KMS-11 (cell line): ENCODE data around the gene ANO9.

Source experiments
- H2AFZ ChIP-seq: fragments of 200-600 bp; sonication (generic); 2 replicates; pipeline ENCODE4 v1.6.1; 2016; ENCODE audit warnings: antibody characterized with exemption, mixed run types, low read depth
- H3K27ac ChIP-seq: fragments of 200-600 bp; sonication (generic); 2 replicates; pipeline ENCODE4 v1.6.1; 2016; ENCODE audit warnings: mild to moderate bottlenecking, mixed run types
- H3K27me3 ChIP-seq: fragments of 200-600 bp; sonication (generic); 2 replicates; pipeline ENCODE4 v1.6.1; 2017; ENCODE audit warnings: mild to moderate bottlenecking, low read depth, mixed run types, moderate library complexity; ENCODE audit not compliant: insufficient read depth
- H3K36me3 ChIP-seq: fragments of 200-600 bp; sonication (generic); 2 replicates; pipeline ENCODE4 v1.6.1; 2017; ENCODE audit warnings: mild to moderate bottlenecking, mixed run types; ENCODE audit not compliant: insufficient read depth
- H3K4me1 ChIP-seq: fragments of 200-600 bp; sonication (generic); 2 replicates; pipeline ENCODE4 v1.6.1; 2016; ENCODE audit warnings: mild to moderate bottlenecking, low read depth, mixed run types; ENCODE audit not compliant: poor library complexity, severe bottlenecking
- H3K4me2 ChIP-seq: fragments of 200-600 bp; sonication (generic); 2 replicates; pipeline ENCODE4 v1.7.0; 2016; ENCODE audit warnings: mild to moderate bottlenecking, mixed run types
- H3K4me3 ChIP-seq: fragments of 200-600 bp; sonication (generic); IDR thresholded peaks from 2 replicates; pipeline ENCODE4 v1.6.1; 2017; ENCODE audit warnings: low read depth, low read length, mixed read lengths; ENCODE audit not compliant: insufficient read depth
- H3K79me2 ChIP-seq: fragments of 200-600 bp; sonication (generic); 2 replicates; pipeline ENCODE4 v1.6.1; 2016; ENCODE audit warnings: low read depth, mixed run types; ENCODE audit not compliant: insufficient read depth
- H3K9ac ChIP-seq: fragments of 200-600 bp; sonication (generic); 2 replicates; pipeline ENCODE4 v1.6.1; 2016; ENCODE audit warnings: mild to moderate bottlenecking, mixed run types
- H4K20me1 ChIP-seq: fragments of 200-600 bp; sonication (generic); 2 replicates; pipeline ENCODE4 v1.6.1; 2016; ENCODE audit warnings: mild to moderate bottlenecking, mixed run types; ENCODE audit not compliant: insufficient read depth
- TF ChIP-seq, protein P1 (sequence below): fragments of 200-600 bp; sonication (generic); conservative IDR thresholded peaks from 2 replicates; pipeline ENCODE4 v1.6.1; 2017; ENCODE audit warnings: low read depth, mild to moderate bottlenecking, antibody characterized with exemption, low read length, moderate library complexity, mixed read lengths

ANO9 gene

GRCh38 chr11:377174-377865 is 64.5 kb downstream of the ANO9 start:
- Histone ChIP-seq H3K27ac (no peak overlapping the region), H3K4me3 (no peak overlapping the region), H3K79me2 (no peaks in the 10 kb centered on the region), H3K4me1 (no peaks in the 10 kb centered on the region), H3K4me2 (no peak overlapping the region), H4K20me1 (no peaks in the 10 kb centered on the region), H3K9ac (no peak overlapping the region), H2AFZ (no peak overlapping the region), H3K27me3 (peaks cover 26% of the 10 kb centered on the region), H3K36me3 (no peaks in the 10 kb centered on the region)
- TF ChIP-seq, protein P1, sequence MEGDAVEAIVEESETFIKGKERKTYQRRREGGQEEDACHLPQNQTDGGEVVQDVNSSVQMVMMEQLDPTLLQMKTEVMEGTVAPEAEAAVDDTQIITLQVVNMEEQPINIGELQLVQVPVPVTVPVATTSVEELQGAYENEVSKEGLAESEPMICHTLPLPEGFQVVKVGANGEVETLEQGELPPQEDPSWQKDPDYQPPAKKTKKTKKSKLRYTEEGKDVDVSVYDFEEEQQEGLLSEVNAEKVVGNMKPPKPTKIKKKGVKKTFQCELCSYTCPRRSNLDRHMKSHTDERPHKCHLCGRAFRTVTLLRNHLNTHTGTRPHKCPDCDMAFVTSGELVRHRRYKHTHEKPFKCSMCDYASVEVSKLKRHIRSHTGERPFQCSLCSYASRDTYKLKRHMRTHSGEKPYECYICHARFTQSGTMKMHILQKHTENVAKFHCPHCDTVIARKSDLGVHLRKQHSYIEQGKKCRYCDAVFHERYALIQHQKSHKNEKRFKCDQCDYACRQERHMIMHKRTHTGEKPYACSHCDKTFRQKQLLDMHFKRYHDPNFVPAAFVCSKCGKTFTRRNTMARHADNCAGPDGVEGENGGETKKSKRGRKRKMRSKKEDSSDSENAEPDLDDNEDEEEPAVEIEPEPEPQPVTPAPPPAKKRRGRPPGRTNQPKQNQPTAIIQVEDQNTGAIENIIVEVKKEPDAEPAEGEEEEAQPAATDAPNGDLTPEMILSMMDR = no peak

GRCh38 chr11:376531-377173 is 65.2 kb downstream of the ANO9 start:
- Histone ChIP-seq H3K27ac (no peak overlapping the region), H3K4me1 (no peaks in the 10 kb centered on the region), H3K27me3 (peaks cover 27% of the 10 kb centered on the region; the same call in 1 of the 2 replicates), H3K4me3 (no peak overlapping the region), H3K4me2 (no peak overlapping the region), H3K79me2 (no peaks in the 10 kb centered on the region), H2AFZ (no peak overlapping the region), H3K36me3 (no peaks in the 10 kb centered on the region), H4K20me1 (no peaks in the 10 kb centered on the region), H3K9ac (no peak overlapping the region)
- TF ChIP-seq, protein P1 = no peak

DNA sequence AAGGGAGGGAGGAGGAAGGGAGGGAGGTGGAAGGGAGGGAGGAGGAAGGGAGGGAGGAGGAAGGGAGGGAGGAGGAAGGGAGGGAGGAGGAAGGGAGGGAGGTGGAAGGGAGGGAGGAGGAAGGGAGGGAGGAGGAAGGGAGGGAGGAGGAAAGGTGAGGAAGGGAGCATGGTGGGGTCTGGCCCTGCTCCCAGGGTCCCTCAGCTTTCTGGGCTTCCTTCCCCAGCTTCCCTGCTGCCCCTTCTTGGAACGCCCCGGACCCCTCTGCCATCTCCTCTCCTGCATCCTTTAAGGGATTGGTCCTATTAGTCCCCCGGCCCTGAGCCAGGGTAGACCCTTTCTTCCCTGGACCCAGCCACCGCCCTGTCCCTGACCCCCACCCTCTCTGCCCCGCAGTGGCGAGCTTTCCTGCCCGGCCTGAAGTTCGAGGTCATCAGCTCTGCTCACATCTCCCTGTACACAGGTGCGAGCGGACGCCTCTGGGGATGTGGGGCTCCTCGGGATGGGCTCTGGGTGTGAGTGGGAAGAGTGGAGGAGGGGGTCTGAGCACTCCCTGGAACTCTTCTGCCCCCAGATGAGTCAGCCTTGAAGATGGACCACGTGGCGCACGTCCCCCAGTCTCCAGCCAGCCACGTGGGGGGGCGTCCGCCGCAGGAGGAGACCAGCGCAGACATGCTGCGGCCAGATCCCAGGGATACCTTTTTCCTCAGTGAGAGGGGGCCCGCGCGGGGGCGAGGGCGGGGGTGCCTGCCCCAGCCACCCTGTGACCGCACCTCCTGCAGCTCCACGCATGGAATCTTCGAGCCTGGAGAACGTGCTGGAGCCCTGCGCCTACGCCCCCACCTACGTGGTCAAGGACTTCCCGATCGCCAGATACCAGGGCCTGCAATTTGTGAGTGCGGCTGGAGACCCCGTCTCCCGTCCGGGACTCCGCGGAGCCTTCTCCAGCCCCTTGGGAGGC is 66.5 kb downstream of the ANO9 start:
- no peak overlapping the region for H3K4me3 ChIP-seq
- no peak overlapping the region for H3K9ac ChIP-seq
- no peaks in the 10 kb centered on the region for H3K79me2 ChIP-seq
- H3K27ac ChIP-seq = no peak overlapping the region
- no peaks in the 10 kb centered on the region for H3K36me3 ChIP-seq
- no peaks in the 10 kb centered on the region for H3K4me1 ChIP-seq
- no peaks in the 10 kb centered on the region for H4K20me1 ChIP-seq
- no peak overlapping the region for H2AFZ ChIP-seq
- H3K27me3 ChIP-seq = peaks cover 35% of the 10 kb centered on the region; the same call in 1 of the 2 replicates
- TF ChIP-seq, protein P1 = no peak
- H3K4me2 ChIP-seq = no peak overlapping the region

- H3K9ac ChIP-seq = no peak overlapping the region
- H3K27me3 ChIP-seq = peaks cover 39% of the 10 kb centered on the region; the same call in 1 of the 2 replicates
- H4K20me1 ChIP-seq = no peaks in the 10 kb centered on the region
- no peaks in the 10 kb centered on the region for H3K36me3 ChIP-seq
- H3K27ac ChIP-seq = no peak overlapping the region
- TF ChIP-seq, protein P1 = no peak
- no peak overlapping the region for H2AFZ ChIP-seq
- no peaks in the 10 kb centered on the region for H3K79me2 ChIP-seq
- no peak overlapping the region for H3K4me3 ChIP-seq
- H3K4me2 ChIP-seq = no peak overlapping the region
- H3K4me1 ChIP-seq = no peaks in the 10 kb centered on the region
Measured at GRCh38 chr11:373716-374551, 67.9 kb downstream of the ANO9 start.
